ENCODE measurements around the gene DNAJB6.

DNA sequence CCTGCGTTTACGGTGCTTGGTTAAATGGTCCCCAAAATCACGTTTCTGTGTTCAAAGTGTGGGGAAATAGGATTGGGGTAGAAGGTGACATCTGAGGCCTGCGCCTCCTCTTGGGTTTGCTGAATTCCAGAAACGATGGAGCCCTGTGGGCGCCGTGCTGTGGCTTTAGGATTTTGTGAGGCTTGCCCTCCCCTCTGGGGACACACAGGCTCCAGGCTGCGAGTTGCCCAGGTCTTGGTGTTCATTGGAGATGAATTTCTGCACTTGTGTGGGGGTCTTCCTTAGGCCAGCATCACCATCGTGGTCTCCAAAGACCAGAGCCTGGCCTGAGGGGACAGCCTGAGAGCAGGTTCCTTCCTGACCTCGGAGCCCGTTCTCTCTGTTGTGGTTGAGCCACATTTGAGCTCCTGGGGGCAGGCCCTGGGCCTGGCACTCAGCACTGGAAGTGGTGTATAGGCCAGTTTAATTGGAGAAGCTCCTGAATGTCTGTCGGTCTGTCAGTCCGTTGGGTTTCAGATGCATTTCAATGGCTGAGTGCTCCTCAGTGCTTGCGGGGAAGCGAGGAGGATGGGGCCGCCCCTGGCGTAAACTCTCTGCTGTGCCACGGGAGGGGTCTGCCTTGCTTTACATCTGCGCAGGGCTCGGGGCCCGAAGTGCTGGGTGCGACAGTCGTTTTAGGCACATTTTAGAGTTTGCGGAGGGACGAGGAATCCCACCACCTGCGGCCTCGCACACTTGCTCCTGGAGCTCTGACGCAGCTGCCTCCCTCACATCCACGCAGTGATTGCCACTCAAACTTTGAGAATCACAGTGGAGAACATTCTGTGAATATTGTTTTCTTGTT is 71.7 kb downstream of the DNAJB6 start:
- TF ChIP-seq, protein P1, sequence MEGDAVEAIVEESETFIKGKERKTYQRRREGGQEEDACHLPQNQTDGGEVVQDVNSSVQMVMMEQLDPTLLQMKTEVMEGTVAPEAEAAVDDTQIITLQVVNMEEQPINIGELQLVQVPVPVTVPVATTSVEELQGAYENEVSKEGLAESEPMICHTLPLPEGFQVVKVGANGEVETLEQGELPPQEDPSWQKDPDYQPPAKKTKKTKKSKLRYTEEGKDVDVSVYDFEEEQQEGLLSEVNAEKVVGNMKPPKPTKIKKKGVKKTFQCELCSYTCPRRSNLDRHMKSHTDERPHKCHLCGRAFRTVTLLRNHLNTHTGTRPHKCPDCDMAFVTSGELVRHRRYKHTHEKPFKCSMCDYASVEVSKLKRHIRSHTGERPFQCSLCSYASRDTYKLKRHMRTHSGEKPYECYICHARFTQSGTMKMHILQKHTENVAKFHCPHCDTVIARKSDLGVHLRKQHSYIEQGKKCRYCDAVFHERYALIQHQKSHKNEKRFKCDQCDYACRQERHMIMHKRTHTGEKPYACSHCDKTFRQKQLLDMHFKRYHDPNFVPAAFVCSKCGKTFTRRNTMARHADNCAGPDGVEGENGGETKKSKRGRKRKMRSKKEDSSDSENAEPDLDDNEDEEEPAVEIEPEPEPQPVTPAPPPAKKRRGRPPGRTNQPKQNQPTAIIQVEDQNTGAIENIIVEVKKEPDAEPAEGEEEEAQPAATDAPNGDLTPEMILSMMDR (IDR thresholded peaks at IDR 0.05; ENCODE audit: poor library complexity): no peak
- TF ChIP-seq EZH2phosphoT487 (IDR thresholded peaks at IDR 0.05; ENCODE audit: low read depth, severe bottlenecking, unreplicated experiment) (no peak), EZH2 (IDR thresholded peaks at IDR 0.05; ENCODE audit: borderline replicate concordance) (no peak)

All from hepatocyte (in vitro differentiated cells).